HCT116 (cell line): Measurements from ENCODE around the gene ZSCAN25. TPM values are rescaled to one million over a fixed set of nuclear protein-coding genes. Genes with fewer than 3 reads are reported as not detected.

ENCODE experiments used
- ATAC-seq: fragments of 200-7000 bp; cut with Tn5 transposase; 2 replicates; pipeline ENCODE4 v1.9.1; 2020; ENCODE audit warnings: mild to moderate bottlenecking, moderate library complexity
- BruUV-seq: library from RNA; stranded (reverse); fragments of 400-500 nt; replicated peaks from 2 replicates; lab custom pipeline; 2021; lab: Mats Ljungman, UMichigan
- CTCF ChIA-PET: fragments of 300-600 bp; sonication (Branson Sonifier 250); formaldehyde crosslinking; loops from one replicate; lab custom pipeline; 2021; ENCODE audit warnings: antibody characterized with exemption; lab: Charles Lee
- POLR2A ChIA-PET: fragments of 300-600, 350-600 bp; sonication (Branson Sonifier 250); formaldehyde crosslinking; loops from one replicate; lab custom pipeline; 2021; ENCODE audit warnings: antibody characterized with exemption; lab: Charles Lee
- RAD21 ChIA-PET, 2 experiments: fragments of 300-600 bp; sonication (Branson Sonifier 250); formaldehyde crosslinking; loops; one replicate each; lab custom pipeline; 2023; ENCODE audit warnings: low total read pairs in 2 of 2; ENCODE audit not compliant: uncharacterized antibody in 2 of 2, unreplicated experiment in 2 of 2, low non-redundant PET in 1 of 2; lab: Charles Lee
- DNase-seq: peaks from one replicate; pipeline ENCODE4 v3.0.0-alpha.2; 2010; ENCODE audit warnings: low read depth, low spot score
- H2AFZ ChIP-seq: fragments of 200-600 bp; shearing (Covaris generic), sonication (generic); 2 replicates; pipeline ENCODE4 v1.6.1; 2017; ENCODE audit warnings: low read depth, mixed run types, mixed read lengths, antibody characterized with exemption, low read length; ENCODE audit not compliant: poor library complexity, severe bottlenecking
- H3K27ac ChIP-seq: 2 replicates; pipeline ENCODE4 v1.5.1; 2012; ENCODE audit warnings: low read depth, low read length
- H3K27me3 ChIP-seq: fragments of 200-600 bp; sonication (generic); 2 replicates; pipeline ENCODE4 v1.6.1; 2016; ENCODE audit warnings: mixed run types, low read length, mixed read lengths; ENCODE audit not compliant: insufficient read depth
- H3K36me3 ChIP-seq, 2 experiments: fragments of 200-500 bp in 1 of 2; fragments of 200-600 bp in 1 of 2; sonication (Bioruptor generic) in 1 of 2; sonication (generic) in 1 of 2; 2 replicates each; pipeline versions ENCODE4 v1.5.1 to v1.6.1; 2014 to 2016; ENCODE audit warnings: low read length in 2 of 2, inconsistent platforms in 1 of 2, mixed read lengths in 1 of 2, mixed run types in 1 of 2; ENCODE audit not compliant: insufficient read depth in 2 of 2, control insufficient read depth in 1 of 2
- H3K4me1 ChIP-seq, 2 experiments: fragments of 200-600 bp in 1 of 2; sonication (generic) in 1 of 2; 2 replicates each; pipeline versions ENCODE4 v1.5.1 to v1.6.1; 2012 to 2017; ENCODE audit warnings: low read length in 2 of 2, inconsistent platforms in 1 of 2, mild to moderate bottlenecking in 1 of 2, mixed read lengths in 1 of 2, mixed run types in 1 of 2, moderate library complexity in 1 of 2; ENCODE audit not compliant: insufficient read depth in 2 of 2, control insufficient read depth in 1 of 2
- H3K4me2 ChIP-seq: fragments of 200-600 bp; sonication (generic); 2 replicates; pipeline ENCODE4 v1.6.1; 2017; ENCODE audit warnings: mixed run types, low read length, mixed read lengths
- H3K4me3 ChIP-seq, 2 experiments: fragments of 200-600 bp in 1 of 2; sonication (generic) in 1 of 2; replicated peaks in 1 of 2; 2 replicates each; pipeline ENCODE4 v1.5.1; 2011 to 2016; ENCODE audit warnings: low read length in 2 of 2, control low read depth in 1 of 2, low read depth in 1 of 2, mild to moderate bottlenecking in 1 of 2, mixed read lengths in 1 of 2, mixed run types in 1 of 2
- H3K79me2 ChIP-seq: fragments of 200-600 bp; sonication (generic); 2 replicates; pipeline ENCODE4 v1.6.1; 2017; ENCODE audit warnings: mild to moderate bottlenecking, mixed run types, low read length, moderate library complexity, mixed read lengths; ENCODE audit not compliant: insufficient read depth
- H3K9ac ChIP-seq: fragments of 200-600 bp; sonication (generic); 2 replicates; pipeline ENCODE4 v1.6.1; 2016; ENCODE audit warnings: low read length, mixed read lengths
- H3K9me2 ChIP-seq: fragments of 200-600 bp; sonication (generic), shearing (Covaris generic); 2 replicates; pipeline ENCODE4 v1.6.1; 2017; ENCODE audit warnings: mixed run types, mild to moderate bottlenecking, moderate library complexity; ENCODE audit not compliant: insufficient read depth
- H3K9me3 ChIP-seq, 2 experiments: fragments of 200-500 bp in 1 of 2; fragments of 200-600 bp in 1 of 2; sonication (Bioruptor generic) in 1 of 2; sonication (generic) in 1 of 2; 2 replicates each; pipeline ENCODE4 v1.6.1; 2014 to 2017; ENCODE audit warnings: low read length in 2 of 2, mixed read lengths in 2 of 2, inconsistent platforms in 1 of 2, low read depth in 1 of 2, mild to moderate bottlenecking in 1 of 2, mixed run types in 1 of 2, moderate library complexity in 1 of 2; ENCODE audit not compliant: control insufficient read depth in 1 of 2, insufficient read depth in 1 of 2
- H4K20me1 ChIP-seq: fragments of 200-600 bp; sonication (generic), shearing (Covaris generic); 2 replicates; pipeline ENCODE4 v1.6.1; 2017; ENCODE audit warnings: mixed run types, mild to moderate bottlenecking, moderate library complexity; ENCODE audit not compliant: insufficient read depth
- CBX3 ChIP-seq: IDR thresholded peaks from 2 replicates; pipeline ENCODE4 v1.6.1; 2012; ENCODE audit warnings: low read depth
- CEBPB ChIP-seq: IDR thresholded peaks from 2 replicates; pipeline ENCODE4 v1.6.1; 2012; ENCODE audit warnings: low read depth
- EGR1 ChIP-seq: IDR thresholded peaks from 2 replicates; pipeline ENCODE4 v1.6.1; 2012; ENCODE audit warnings: low read depth
- ELF1 ChIP-seq: IDR thresholded peaks from 2 replicates; pipeline ENCODE4 v1.6.1; 2012; ENCODE audit warnings: low read depth, borderline replicate concordance
- EZH2 ChIP-seq: fragments of 200-600 bp; sonication (generic); IDR thresholded peaks from 2 replicates; pipeline ENCODE4 v1.6.1; 2017; ENCODE audit warnings: antibody characterized with exemption, mixed run types
- FOSL1 ChIP-seq: IDR thresholded peaks from 2 replicates; pipeline ENCODE4 v1.6.1; 2012; ENCODE audit warnings: low read depth
- JUND ChIP-seq: IDR thresholded peaks from 2 replicates; pipeline ENCODE4 v1.6.1; 2012
- POLR2AphosphoS5 ChIP-seq: IDR thresholded peaks from 2 replicates; pipeline ENCODE4 v1.6.1; 2011; ENCODE audit warnings: mild to moderate bottlenecking, low read depth, low read length, moderate library complexity
- RAD21 ChIP-seq: IDR thresholded peaks from 2 replicates; pipeline ENCODE4 v1.6.1; 2012; ENCODE audit warnings: low read depth, mild to moderate bottlenecking
- SIN3A ChIP-seq: IDR thresholded peaks from 2 replicates; pipeline ENCODE4 v1.6.1; 2012; ENCODE audit warnings: low read depth
- SRF ChIP-seq: IDR thresholded peaks from 2 replicates; pipeline ENCODE4 v1.6.1; 2012; ENCODE audit warnings: low read depth
- YY1 ChIP-seq: IDR thresholded peaks from 2 replicates; pipeline ENCODE4 v1.6.1; 2011; ENCODE audit warnings: low read length, low read depth, moderate library complexity, mild to moderate bottlenecking; ENCODE audit not compliant: insufficient replicate concordance; ENCODE audit errors: extremely low read depth
- ZFX ChIP-seq: fragments of 450-650 bp; IDR thresholded peaks from 2 replicates; pipeline ENCODE4 v1.6.1; 2017
- ZNF274 ChIP-seq: fragments of 200-500 bp; sonication (Bioruptor generic); IDR thresholded peaks from 2 replicates; pipeline ENCODE4 v1.6.1; 2014; ENCODE audit warnings: mild to moderate bottlenecking, low read depth, low read length, inconsistent platforms
- intact Hi-C: fragments of 100-400 bp; cut with micrococcal nuclease; formaldehyde crosslinking; loops from 2 replicates; pipeline ENCODE4 v1.10.0; 2022
- total RNA-seq: library from RNA; stranded (reverse); gene quantifications from one replicate; pipeline ENCODE4 v1.2.1, GENCODE V29; 2021; ENCODE audit not compliant: unreplicated experiment
- TF ChIP-seq, protein P1 (sequence below), 3 experiments: fragments of 200-600 bp in 1 of 3; sonication (generic) in 1 of 3; IDR thresholded peaks in 2 of 3; conservative IDR thresholded peaks in 1 of 3; 2 replicates each; pipeline ENCODE4 v1.5.1; 2012 to 2017; ENCODE audit warnings: low read depth in 2 of 3, low read length in 2 of 3, antibody characterized with exemption in 1 of 3, borderline replicate concordance in 1 of 3, control low read depth in 1 of 3, mild to moderate bottlenecking in 1 of 3, mixed read lengths in 1 of 3, mixed run types in 1 of 3, moderate library complexity in 1 of 3; ENCODE audit not compliant: insufficient read depth in 1 of 3
- TF ChIP-seq, protein P2 (sequence below): IDR thresholded peaks from 2 replicates; pipeline ENCODE4 v1.6.1; 2011; ENCODE audit warnings: mild to moderate bottlenecking, low read length, moderate library complexity; ENCODE audit not compliant: insufficient replicate concordance; ENCODE audit errors: extremely low read depth

The ZSCAN25 gene
- total RNA-seq, 1 experiment from 2014 or later = 14.0 TPM

DNA sequence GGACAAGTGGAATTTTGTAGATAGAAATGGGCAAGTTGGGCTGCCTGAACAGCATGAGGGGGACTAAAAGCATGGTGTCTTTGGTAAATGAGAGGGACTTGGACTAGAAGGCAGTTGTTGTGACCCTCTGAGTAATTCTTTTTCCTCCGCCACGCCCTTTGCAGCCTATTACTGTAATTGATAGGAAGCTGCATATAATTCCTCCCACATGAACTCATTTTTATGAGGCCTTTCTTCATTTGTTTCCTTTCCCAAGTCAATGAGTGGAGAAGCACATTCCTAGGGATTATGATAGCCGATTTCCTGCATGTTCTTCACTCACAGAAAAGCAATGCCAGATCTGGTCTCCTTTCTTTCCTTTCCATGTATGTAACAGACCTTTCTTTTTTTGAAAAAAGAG lies 27.7 kb downstream of the ZSCAN25 start:
- H3K36me3 ChIP-seq = no peaks in the 10 kb centered on the region
- no peak for DNase-seq
- H3K27ac ChIP-seq = no peak overlapping the region
- no peaks in the 10 kb centered on the region for H3K9me2 ChIP-seq
- ATAC-seq = no peak
- BruUV-seq = no TSS peak
- ChIA-PET RAD21 (no interaction called here), POLR2A (interaction anchor here (0.6 kb wide), 1 partner anchor 99 kb away, joined by 3 read pairs; no protein-coding TSS in a partner anchor), CTCF (no interaction called here)
- intact Hi-C loops = no loop called here
- no peaks in the 10 kb centered on the region for H4K20me1 ChIP-seq
- H3K4me3 ChIP-seq = no peak overlapping the region
- H2AFZ ChIP-seq = no peak overlapping the region
- H3K27me3 ChIP-seq = no peaks in the 10 kb centered on the region
- no peak overlapping the region for H3K4me2 ChIP-seq
- H3K9me3 ChIP-seq = no peaks in the 10 kb centered on the region
- no peak for TF ChIP-seq ZNF274
- TF ChIP-seq, protein P1, sequence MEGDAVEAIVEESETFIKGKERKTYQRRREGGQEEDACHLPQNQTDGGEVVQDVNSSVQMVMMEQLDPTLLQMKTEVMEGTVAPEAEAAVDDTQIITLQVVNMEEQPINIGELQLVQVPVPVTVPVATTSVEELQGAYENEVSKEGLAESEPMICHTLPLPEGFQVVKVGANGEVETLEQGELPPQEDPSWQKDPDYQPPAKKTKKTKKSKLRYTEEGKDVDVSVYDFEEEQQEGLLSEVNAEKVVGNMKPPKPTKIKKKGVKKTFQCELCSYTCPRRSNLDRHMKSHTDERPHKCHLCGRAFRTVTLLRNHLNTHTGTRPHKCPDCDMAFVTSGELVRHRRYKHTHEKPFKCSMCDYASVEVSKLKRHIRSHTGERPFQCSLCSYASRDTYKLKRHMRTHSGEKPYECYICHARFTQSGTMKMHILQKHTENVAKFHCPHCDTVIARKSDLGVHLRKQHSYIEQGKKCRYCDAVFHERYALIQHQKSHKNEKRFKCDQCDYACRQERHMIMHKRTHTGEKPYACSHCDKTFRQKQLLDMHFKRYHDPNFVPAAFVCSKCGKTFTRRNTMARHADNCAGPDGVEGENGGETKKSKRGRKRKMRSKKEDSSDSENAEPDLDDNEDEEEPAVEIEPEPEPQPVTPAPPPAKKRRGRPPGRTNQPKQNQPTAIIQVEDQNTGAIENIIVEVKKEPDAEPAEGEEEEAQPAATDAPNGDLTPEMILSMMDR (IDR thresholded peaks at IDR 0.05 in 2 of 3, conservative IDR thresholded peaks at IDR 0.05 in 1 of 3; ENCODE audit: borderline replicate concordance in 1 of 3, insufficient read depth in 1 of 3, low read depth in 2 of 3, low read length in 2 of 3) = no peak
- TF ChIP-seq ZFX = no peak
- no peak for TF ChIP-seq SRF
- TF ChIP-seq JUND = no peak
- no peak for TF ChIP-seq SIN3A
- no peak for TF ChIP-seq EZH2
- no peak for TF ChIP-seq CBX3
- no peak for TF ChIP-seq ELF1
- TF ChIP-seq, protein P2, sequence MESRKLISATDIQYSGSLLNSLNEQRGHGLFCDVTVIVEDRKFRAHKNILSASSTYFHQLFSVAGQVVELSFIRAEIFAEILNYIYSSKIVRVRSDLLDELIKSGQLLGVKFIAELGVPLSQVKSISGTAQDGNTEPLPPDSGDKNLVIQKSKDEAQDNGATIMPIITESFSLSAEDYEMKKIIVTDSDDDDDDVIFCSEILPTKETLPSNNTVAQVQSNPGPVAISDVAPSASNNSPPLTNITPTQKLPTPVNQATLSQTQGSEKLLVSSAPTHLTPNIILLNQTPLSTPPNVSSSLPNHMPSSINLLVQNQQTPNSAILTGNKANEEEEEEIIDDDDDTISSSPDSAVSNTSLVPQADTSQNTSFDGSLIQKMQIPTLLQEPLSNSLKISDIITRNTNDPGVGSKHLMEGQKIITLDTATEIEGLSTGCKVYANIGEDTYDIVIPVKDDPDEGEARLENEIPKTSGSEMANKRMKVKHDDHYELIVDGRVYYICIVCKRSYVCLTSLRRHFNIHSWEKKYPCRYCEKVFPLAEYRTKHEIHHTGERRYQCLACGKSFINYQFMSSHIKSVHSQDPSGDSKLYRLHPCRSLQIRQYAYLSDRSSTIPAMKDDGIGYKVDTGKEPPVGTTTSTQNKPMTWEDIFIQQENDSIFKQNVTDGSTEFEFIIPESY = no peak
- no peak for TF ChIP-seq RAD21
- TF ChIP-seq CEBPB = no peak
- no peak for TF ChIP-seq POLR2AphosphoS5
- no peak for TF ChIP-seq EGR1
- no peak for TF ChIP-seq FOSL1
- no peak for TF ChIP-seq YY1
- H3K9ac ChIP-seq = no peak overlapping the region
- H3K4me1 ChIP-seq = no peaks in the 10 kb centered on the region
- H3K79me2 ChIP-seq = no peaks in the 10 kb centered on the region
